ENCODE results near the gene DACT1. TPM values are rescaled to one million over a fixed set of nuclear protein-coding genes. Genes with fewer than 3 reads are reported as not detected.
A peak's percentile ranks its signal among the peaks of the same experiment; 100 is the strongest.

The DACT1 gene
- total RNA-seq, 1 donor from 2014 or later, result 19.8 TPM

DNA sequence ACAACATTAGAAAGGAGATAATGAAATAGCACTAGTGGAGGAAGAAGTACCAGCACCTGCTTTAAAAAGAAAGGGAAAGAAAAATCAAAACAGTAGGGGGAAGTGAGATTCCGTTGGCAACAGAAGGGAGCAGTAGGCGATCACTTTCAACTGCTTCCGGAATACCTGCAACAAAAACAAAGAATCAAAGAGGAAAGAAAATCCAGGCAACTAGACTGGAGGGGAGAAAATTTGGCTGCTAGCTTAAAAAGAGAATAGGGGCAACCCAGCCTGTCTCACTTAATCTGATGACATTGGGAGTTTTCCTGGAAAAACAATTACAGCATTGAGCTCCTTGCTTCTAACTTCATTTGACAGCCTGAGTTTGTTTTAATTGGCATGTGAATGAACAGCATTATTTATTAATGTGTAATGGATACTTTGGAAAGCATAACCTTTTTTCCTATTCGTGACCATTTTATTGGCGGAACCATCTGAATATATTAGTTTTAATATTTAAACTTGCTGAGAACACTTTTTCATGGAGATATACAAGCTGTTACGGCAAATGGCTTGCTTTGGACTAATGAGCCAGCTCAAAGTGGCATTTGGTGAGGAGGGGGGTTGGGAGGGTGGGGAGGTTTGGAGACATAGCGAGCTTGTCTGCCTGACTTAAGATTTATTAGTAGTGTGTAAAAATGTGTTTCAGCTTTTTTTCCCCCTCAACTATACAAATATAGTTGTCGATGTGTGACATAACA is 2.5 kb upstream of the DACT1 start:
- no peak for DNase-seq (ENCODE audit: low spot score)

GRCh38 chr14:58636129-58636528 is 1.6 kb upstream of the DACT1 start:
- no peak for DNase-seq (ENCODE audit: low spot score)

GRCh38 chr14:58637040-58637390 is 747 bp upstream of the DACT1 start:
- peak; percentile 43 for DNase-seq (ENCODE audit: low spot score)

- DNase-seq (ENCODE audit: low spot score), result no peak
Measured at GRCh38 chr14:58638231-58639197, 752 bp downstream of the DACT1 start.

- no peak for DNase-seq (ENCODE audit: low spot score)
Measured at GRCh38 chr14:58639198-58639565, 1.4 kb downstream of the DACT1 start.

GRCh38 chr14:58639842-58640484 is 2.2 kb downstream of the DACT1 start:
- peak; percentile 61 for DNase-seq (ENCODE audit: low spot score)

DNA sequence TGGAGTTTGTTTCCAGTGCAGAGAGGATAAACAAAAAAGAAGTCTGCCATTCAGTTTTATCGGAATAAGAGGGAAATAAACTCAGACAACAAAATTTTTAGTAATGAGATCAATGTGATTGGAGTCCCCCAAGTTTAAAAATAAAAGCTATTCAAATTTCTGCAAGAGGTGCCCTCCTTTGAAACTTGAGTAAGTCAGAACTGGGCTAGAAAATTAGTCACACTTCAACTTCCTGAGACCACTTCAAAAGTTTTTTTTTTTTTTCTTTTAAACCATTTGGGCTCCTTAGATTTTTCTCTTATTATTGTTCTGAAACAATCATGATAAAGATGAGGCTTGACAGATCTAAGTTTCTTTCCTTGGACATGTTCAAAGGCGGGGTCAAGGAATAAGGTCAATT is 3.2 kb downstream of the DACT1 start:
- no peak for DNase-seq (ENCODE audit: low spot score)

DNA sequence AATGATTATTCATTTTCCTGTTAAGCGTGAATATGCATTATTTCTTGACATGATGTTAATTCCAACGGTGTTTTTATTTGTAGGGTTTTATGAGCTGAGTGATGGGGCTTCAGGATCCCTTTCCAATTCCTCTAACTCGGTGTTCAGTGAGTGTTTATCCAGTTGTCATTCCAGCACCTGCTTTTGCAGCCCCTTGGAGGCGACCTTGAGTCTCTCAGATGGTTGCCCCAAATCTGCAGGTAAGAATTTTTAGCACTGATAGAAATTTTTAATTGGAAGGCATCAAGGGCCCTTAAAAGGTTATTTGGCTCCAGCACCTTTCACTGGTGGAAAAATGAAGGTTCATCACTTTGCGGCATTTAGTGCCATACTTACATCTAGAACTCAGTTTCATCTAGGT is 3.7 kb downstream of the DACT1 start:
- no peak for DNase-seq (ENCODE audit: low spot score)

DNA sequence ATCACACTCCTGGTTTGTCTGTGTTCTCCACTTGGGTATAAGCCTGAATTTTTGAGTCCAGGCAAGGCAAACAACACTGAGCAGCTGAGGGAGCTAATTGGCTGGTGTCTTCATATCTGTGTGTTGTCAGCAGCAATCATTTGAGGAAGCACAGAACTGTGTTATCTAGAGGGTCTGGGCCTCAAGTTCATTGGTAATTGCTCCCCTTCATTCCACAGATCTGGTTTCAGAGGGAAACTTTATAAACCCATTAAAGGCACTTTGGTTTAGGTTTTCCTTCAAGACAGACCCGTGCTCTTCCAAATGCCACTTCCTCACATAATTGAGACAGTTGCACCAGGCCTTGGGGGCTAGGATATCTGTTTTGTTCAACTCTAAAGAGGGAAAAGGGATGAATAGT is 5.6 kb downstream of the DACT1 start:
- DNase-seq (ENCODE audit: low spot score), result no peak

- DNase-seq (ENCODE audit: low spot score), result no peak
Measured at GRCh38 chr14:58645641-58646040, 7.9 kb downstream of the DACT1 start.

- no peak for DNase-seq (ENCODE audit: low spot score)
Measured at GRCh38 chr14:58646479-58646878, 8.7 kb downstream of the DACT1 start.

DNA sequence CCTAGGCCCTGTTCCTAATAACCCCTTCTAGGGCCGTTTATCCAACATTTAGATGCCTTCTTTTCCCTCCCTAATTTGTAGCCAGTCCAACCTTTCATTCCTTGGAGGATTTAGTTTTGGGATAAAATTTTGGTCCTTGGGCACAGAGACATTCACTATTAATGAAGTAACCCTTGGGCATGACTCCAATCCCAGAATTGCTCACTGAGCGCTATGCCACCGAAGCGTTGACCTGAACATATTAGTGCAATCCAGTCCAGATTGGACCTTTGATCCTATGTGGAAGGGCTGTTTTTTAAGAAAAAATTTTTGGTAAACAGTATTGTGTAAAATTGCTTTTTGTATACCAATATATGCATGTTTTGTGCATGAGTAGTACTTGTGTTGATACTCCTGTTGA is 10.0 kb downstream of the DACT1 start:
- DNase-seq (ENCODE audit: low spot score), result no peak

GRCh38 chr14:58650857-58651256 is 13.1 kb downstream of the DACT1 start:
- DNase-seq (ENCODE audit: low spot score), result no peak

DNA sequence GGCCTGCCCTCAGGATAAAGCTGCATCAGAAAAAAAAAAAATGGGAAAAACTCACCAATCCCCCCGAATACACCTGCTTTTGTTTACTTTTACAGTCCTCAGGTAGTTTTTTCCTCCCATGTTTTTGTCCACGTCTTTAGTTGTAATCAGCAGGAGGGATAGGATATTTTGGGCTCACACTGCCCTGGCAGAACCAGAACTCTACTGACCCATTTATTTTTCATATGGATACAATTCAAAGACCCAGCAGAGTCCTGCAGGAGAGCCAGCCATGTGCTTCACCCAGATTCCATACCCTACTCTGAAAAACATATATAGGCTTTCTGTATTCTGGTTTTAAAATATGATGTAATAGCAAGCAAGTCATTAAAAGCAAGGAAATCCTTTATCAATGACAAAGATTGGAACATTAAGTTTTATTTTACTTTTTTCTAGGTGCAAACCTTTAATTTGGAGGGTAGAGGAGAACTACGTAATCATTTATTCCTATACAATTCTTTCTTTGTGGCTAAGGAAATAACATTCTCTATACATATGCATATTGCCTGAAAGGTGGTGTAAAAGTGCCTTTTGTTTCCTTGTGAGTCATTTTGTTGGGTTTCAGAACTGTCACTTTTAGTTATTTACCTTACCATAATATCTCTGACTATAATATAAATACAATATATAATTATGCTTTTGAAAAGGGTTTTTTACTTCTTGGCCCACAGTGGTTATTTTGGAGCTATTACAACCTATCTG is 19.1 kb downstream of the DACT1 start:
- DNase-seq (ENCODE audit: low spot score), result no peak

DNA sequence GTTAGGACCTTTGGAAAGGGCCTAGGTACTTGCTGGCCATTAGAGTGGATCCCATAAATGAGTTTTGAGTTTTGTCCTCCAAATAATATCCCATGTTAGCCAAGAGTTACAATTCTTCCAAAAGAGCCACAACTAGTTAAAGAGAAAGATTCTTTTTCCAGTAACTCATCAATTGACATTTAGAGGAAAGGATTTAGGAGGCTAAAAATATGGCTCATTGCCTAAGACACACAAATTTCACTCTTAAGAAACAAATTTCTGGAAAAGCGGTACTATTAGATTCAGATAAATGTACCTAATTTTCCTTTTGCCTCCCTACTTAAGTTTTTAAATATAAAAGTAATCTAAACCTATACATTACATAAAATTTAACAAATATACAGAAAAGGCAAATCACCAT is 21.3 kb downstream of the DACT1 start:
- no peak for DNase-seq (ENCODE audit: low spot score)

DNA sequence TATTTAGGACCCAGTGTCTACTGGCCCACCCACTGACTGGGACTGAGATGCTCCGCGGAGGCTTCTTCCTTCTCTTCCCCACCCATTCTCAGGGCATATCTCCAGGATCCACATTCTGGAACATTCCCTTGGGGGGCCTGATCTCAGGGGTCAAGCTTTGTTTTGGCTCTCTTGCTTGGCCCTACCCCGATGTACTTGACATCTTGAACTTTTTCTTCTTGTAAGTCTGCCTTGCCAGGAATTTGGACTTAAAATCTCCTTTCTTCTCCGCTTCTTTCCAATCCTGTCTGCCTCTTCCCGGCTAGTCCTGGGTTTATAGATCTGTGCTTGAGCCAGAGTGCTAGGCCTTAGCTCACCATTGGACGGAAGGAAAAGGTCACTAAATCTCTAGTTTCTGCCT is 22.1 kb downstream of the DACT1 start:
- peak; percentile 16 for DNase-seq (ENCODE audit: low spot score)

DNA sequence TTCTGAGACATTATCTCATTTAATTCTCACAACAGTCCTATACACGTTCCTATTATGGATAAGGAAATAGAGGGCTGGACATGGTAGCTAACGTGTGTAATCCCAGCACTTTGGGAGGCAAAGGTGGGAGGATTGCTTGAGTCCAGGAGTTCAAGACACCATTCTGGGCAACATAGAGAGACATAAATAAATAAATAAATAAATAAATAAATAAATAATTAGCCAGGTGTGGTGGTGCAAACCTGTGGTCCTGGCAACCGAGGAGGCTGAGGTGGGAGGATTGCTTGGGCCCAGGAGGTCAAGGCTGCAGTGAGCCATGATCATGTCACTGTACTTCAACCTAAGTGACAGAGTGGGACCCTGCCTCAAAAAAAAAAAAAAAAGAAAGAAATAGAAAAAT is 22.6 kb downstream of the DACT1 start:
- no peak for DNase-seq (ENCODE audit: low spot score)

DNA sequence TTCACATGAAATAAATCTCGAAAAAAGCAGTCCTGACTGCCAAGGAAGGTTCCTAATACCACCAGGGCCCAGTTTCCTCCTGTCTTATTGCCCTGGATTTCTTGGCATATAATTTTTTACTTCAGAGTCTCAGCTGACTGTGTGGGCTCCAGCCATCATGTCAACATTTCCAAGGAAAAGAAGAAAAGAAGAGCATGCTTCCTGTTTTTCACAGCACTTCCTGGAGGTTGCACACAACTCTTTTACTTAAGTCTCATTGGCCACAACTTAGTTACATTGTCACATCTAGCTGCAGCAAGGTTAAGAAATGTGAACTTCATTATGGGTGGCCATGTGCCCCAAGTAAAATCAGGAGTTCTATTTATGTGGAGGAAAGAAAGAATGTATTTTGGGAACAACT is 24.3 kb downstream of the DACT1 start:
- DNase-seq (ENCODE audit: low spot score), result no peak

- DNase-seq (ENCODE audit: low spot score), result no peak
Measured at GRCh38 chr14:58662759-58663158, 25.0 kb downstream of the DACT1 start.

GRCh38 chr14:58663494-58664111 is 25.8 kb downstream of the DACT1 start:
- DNase-seq (ENCODE audit: low spot score), result peak; percentile 26

GRCh38 chr14:58665773-58666500 is 28.2 kb downstream of the DACT1 start:
- no peak for DNase-seq (ENCODE audit: low spot score)

All from mucosa of gallbladder (tissue), 1 donor.